Endothelial cell of umbilical vein (primary cell): ENCODE measurements around the gene COG4. TPM values are rescaled to one million over a fixed set of nuclear protein-coding genes. Genes with fewer than 3 reads are reported as not detected.

Experiments
- BruUV-seq: library from RNA; stranded (reverse); fragments of 400-500 nt; replicated peaks from 2 replicates; lab custom pipeline; 2021; lab: Mats Ljungman, UMichigan
- CTCF ChIA-PET: fragments of 300-600, 350-600 bp; sonication (Branson Sonifier 250); formaldehyde crosslinking; loops from one replicate; lab custom pipeline; 2021; ENCODE audit warnings: antibody characterized with exemption, inconsistent platforms; lab: Charles Lee
- POLR2A ChIA-PET: fragments of 300-600, 350-600 bp; sonication (Branson Sonifier 250); formaldehyde crosslinking; loops from one replicate; lab custom pipeline; 2021; ENCODE audit warnings: antibody characterized with exemption, inconsistent platforms; lab: Charles Lee
- DNase-seq: peaks from one replicate; pipeline ENCODE4 v3.0.0-alpha.2; 2011; ENCODE audit warnings: low read depth, low spot score
- FAIRE-seq: peaks from 2 replicates; lab custom pipeline; 2011; peaks lifted over from hg19 to GRCh38; lab: Jason Lieb, UNC
- H2AFZ ChIP-seq: 2 replicates; pipeline ENCODE4 v1.6.0; 2012; ENCODE audit warnings: low read depth, low read length, control low read depth, inconsistent platforms
- H3K27ac ChIP-seq: 2 replicates; pipeline ENCODE4 v1.5.1; 2011; ENCODE audit warnings: low read depth, mild to moderate bottlenecking, control low read depth, low read length, moderate library complexity; ENCODE audit not compliant: insufficient read depth
- H3K27me3 ChIP-seq, 2 experiments: 2 replicates each; pipeline versions ENCODE4 v1.6.0 to v1.6.1; 2011; ENCODE audit warnings: low read length in 2 of 2, mixed read lengths in 1 of 2; ENCODE audit not compliant: control insufficient read depth in 2 of 2, insufficient read depth in 2 of 2
- H3K36me3 ChIP-seq, 2 experiments: 2 replicates in 1 of 2; 3 replicates in 1 of 2; pipeline ENCODE4 v1.5.1; 2011; ENCODE audit warnings: low read length in 2 of 2, mild to moderate bottlenecking in 1 of 2, moderate library complexity in 1 of 2; ENCODE audit not compliant: control insufficient read depth in 2 of 2, insufficient read depth in 2 of 2; ENCODE audit errors: extremely low read depth in 1 of 2
- H3K4me1 ChIP-seq: 3 replicates; pipeline ENCODE4 v1.5.1; 2011; ENCODE audit warnings: mild to moderate bottlenecking, low read length; ENCODE audit not compliant: control insufficient read depth, insufficient read depth; ENCODE audit errors: extremely low read depth
- H3K4me2 ChIP-seq: 2 replicates; pipeline ENCODE4 v1.6.1; 2011; ENCODE audit warnings: low read length, control low read depth, mixed read lengths; ENCODE audit not compliant: insufficient read depth
- H3K4me3 ChIP-seq, 3 experiments: fragments of 200-600 bp in 1 of 3; sonication (generic), shearing (Covaris generic) in 1 of 3; replicated peaks in 1 of 3; 2 replicates each; pipeline ENCODE4 v1.5.1; 2011 to 2016; ENCODE audit warnings: control low read depth in 3 of 3, low read length in 3 of 3, mild to moderate bottlenecking in 2 of 3, inconsistent platforms in 1 of 3, low read depth in 1 of 3, moderate library complexity in 1 of 3; ENCODE audit not compliant: insufficient read depth in 1 of 3
- H3K79me2 ChIP-seq: 2 replicates; pipeline ENCODE4 v1.6.0; 2012; ENCODE audit warnings: low read length, inconsistent platforms; ENCODE audit not compliant: control insufficient read depth, insufficient read depth
- H3K9ac ChIP-seq: replicated peaks from 2 replicates; pipeline ENCODE3; 2011; ENCODE audit warnings: low read length, control low read depth; ENCODE audit not compliant: insufficient read depth; ENCODE audit errors: extremely low read depth
- H3K9me1 ChIP-seq: replicated peaks from 3 replicates; pipeline ENCODE4 v1.6.0; 2011; ENCODE audit warnings: mild to moderate bottlenecking, low read length; ENCODE audit not compliant: control insufficient read depth, insufficient read depth; ENCODE audit errors: extremely low read depth
- H3K9me3 ChIP-seq: replicated peaks from 2 replicates; pipeline ENCODE4 v1.5.1; 2012; ENCODE audit warnings: low read length, inconsistent platforms; ENCODE audit not compliant: control insufficient read depth, insufficient read depth
- H4K20me1 ChIP-seq: replicated peaks from 2 replicates; pipeline ENCODE3; 2011; ENCODE audit warnings: mild to moderate bottlenecking, low read length; ENCODE audit not compliant: control insufficient read depth, insufficient read depth; ENCODE audit errors: extremely low read depth
- EZH2 ChIP-seq: IDR thresholded peaks from 2 replicates; pipeline ENCODE4 v1.6.1; 2012; ENCODE audit warnings: borderline replicate concordance, low read depth, mild to moderate bottlenecking, moderate library complexity, low read length, inconsistent platforms; ENCODE audit not compliant: severe bottlenecking
- FOS ChIP-seq: IDR thresholded peaks from 2 replicates; pipeline ENCODE4 v1.6.1; 2011; ENCODE audit warnings: mild to moderate bottlenecking, low read length, moderate library complexity, borderline replicate concordance; ENCODE audit not compliant: insufficient read depth
- GATA2 ChIP-seq: IDR thresholded peaks from 2 replicates; pipeline ENCODE4 v1.7.0; 2011; ENCODE audit warnings: low read depth, mild to moderate bottlenecking, moderate library complexity, mixed read lengths, low read length; ENCODE audit not compliant: insufficient read length, insufficient read depth
- JUN ChIP-seq: IDR thresholded peaks from 2 replicates; pipeline ENCODE4 v1.6.1; 2011; ENCODE audit warnings: borderline replicate concordance, low read depth; ENCODE audit not compliant: insufficient read length, insufficient read depth
- MYC ChIP-seq: IDR thresholded peaks from one replicate; pipeline ENCODE4 v1.6.1; 2011; ENCODE audit warnings: mild to moderate bottlenecking, low read depth, low read length
- POLR2A ChIP-seq: IDR thresholded peaks from 2 replicates; pipeline ENCODE4 v1.6.1; 2012; ENCODE audit warnings: low read depth, mild to moderate bottlenecking, control low read depth, low read length
- POLR2AphosphoS5 ChIP-seq: IDR thresholded peaks from 2 replicates; pipeline ENCODE4 v1.6.1; 2012; ENCODE audit warnings: low read depth, mild to moderate bottlenecking, control low read depth, low read length, moderate library complexity; ENCODE audit not compliant: insufficient read depth
- dilution Hi-C: fragments of 300-500 bp; cut with MboI; formaldehyde crosslinking; loops from one replicate; pipeline ENCODE4 v1.15.0; 2019; ENCODE audit warnings: low sequenced_read_pairs; ENCODE audit not compliant: extremely low pct_ligation_motif_present
- intact Hi-C: fragments of 100-400 bp; cut with micrococcal nuclease; formaldehyde crosslinking; loops from one replicate; pipeline ENCODE4 v1.10.0; 2022
- polyA plus RNA-seq, 4 experiments: library from polyadenylated mRNA; depleted of rRNA in 3 of 4; stranded (reverse) in 3 of 4; unstranded in 1 of 4; fragments of >200 nt; gene quantifications; 2 replicates each; pipeline versions ENCODE4 v1.2.1 to v1.2.3, GENCODE V29; 2011 to 2012; ENCODE audit warnings: missing spikeins in 1 of 4
- total RNA-seq: library from RNA; stranded (reverse); gene quantifications from 2 replicates; pipeline ENCODE4 v1.2.3, GENCODE V29; 2021
- TF ChIP-seq, protein P1 (sequence below), 2 donors: IDR thresholded peaks; 1 replicate in 1 of 2; 2 replicates in 1 of 2; pipeline ENCODE4 v1.5.1; 2011; ENCODE audit warnings: low read length in 2 of 2, mild to moderate bottlenecking in 2 of 2, moderate library complexity in 2 of 2, control low read depth in 1 of 2, inconsistent platforms in 1 of 2, low read depth in 1 of 2; ENCODE audit not compliant: insufficient read depth in 1 of 2; ENCODE audit errors: extremely low read depth in 1 of 2
- TF ChIP-seq, protein P2 (sequence below): IDR thresholded peaks from 2 replicates; pipeline ENCODE4 v1.6.1; 2011; ENCODE audit not compliant: insufficient read depth, insufficient read length

Gene COG4
- total and polyA plus RNA-seq, 2 donors (not counting 3 experiments of a cell fraction or from before 2014, with no cell fraction given), result 53.7 to 61.2 TPM

DNA sequence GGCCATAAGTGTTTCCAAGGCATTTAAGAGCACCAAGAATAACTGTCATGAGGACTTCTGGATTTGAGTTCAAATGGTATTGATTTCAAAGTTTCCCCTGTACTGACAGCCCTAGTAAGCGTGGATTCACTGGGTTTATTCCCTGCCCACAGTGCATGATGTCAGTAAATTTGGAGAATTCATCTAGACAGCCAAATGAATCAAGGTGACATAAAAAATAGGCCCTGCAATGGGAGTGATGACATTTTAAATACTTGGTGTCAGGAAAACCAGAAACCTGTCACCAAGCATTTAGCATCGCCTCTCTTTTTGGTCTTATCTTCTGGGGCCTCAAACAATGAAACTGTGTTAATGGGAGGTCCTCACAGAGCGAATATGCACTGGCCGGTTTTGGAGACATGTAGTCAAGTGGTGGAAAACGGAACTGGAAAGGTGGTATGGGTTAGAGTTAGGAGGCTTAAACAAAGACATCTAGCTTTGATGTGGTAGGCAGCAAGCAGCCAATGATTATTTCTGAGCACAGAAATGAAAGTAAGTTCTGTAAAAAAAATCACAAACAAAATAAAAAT is 29.1 kb downstream of the COG4 start:
- H3K9me1 ChIP-seq, result no peaks in the 10 kb centered on the region
- H3K4me2 ChIP-seq, result no peak overlapping the region
- no peaks in the 10 kb centered on the region for H3K9me3 ChIP-seq
- H3K36me3 ChIP-seq, result peaks cover 8 to 31% of the 10 kb centered on the region in 2 experiments
- no peak overlapping the region for H3K9ac ChIP-seq
- CTCF ChIA-PET, result no interaction called here
- intact Hi-C loops (no loop called here), dilution Hi-C loops (no loop called here)
- H3K27ac ChIP-seq, result no peak overlapping the region
- no peak overlapping the region for H2AFZ ChIP-seq
- H3K27me3 ChIP-seq, result no peaks in the 10 kb centered on the region
- BruUV-seq, result no TSS peak
- no peaks in the 10 kb centered on the region for H3K79me2 ChIP-seq
- POLR2A ChIA-PET, result no interaction called here
- TF ChIP-seq, protein P1, sequence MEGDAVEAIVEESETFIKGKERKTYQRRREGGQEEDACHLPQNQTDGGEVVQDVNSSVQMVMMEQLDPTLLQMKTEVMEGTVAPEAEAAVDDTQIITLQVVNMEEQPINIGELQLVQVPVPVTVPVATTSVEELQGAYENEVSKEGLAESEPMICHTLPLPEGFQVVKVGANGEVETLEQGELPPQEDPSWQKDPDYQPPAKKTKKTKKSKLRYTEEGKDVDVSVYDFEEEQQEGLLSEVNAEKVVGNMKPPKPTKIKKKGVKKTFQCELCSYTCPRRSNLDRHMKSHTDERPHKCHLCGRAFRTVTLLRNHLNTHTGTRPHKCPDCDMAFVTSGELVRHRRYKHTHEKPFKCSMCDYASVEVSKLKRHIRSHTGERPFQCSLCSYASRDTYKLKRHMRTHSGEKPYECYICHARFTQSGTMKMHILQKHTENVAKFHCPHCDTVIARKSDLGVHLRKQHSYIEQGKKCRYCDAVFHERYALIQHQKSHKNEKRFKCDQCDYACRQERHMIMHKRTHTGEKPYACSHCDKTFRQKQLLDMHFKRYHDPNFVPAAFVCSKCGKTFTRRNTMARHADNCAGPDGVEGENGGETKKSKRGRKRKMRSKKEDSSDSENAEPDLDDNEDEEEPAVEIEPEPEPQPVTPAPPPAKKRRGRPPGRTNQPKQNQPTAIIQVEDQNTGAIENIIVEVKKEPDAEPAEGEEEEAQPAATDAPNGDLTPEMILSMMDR (IDR thresholded peaks at IDR 0.05; ENCODE audit: extremely low read depth in 1 of 2, insufficient read depth in 1 of 2, low read depth in 1 of 2, low read length in 2 of 2), result no peak
- no peak for TF ChIP-seq FOS
- no peak overlapping the region for H3K4me3 ChIP-seq
- H3K4me1 ChIP-seq, result no peaks in the 10 kb centered on the region
- FAIRE-seq, result no peak
- DNase-seq, result no peak
- no peaks in the 10 kb centered on the region for H4K20me1 ChIP-seq

DNA sequence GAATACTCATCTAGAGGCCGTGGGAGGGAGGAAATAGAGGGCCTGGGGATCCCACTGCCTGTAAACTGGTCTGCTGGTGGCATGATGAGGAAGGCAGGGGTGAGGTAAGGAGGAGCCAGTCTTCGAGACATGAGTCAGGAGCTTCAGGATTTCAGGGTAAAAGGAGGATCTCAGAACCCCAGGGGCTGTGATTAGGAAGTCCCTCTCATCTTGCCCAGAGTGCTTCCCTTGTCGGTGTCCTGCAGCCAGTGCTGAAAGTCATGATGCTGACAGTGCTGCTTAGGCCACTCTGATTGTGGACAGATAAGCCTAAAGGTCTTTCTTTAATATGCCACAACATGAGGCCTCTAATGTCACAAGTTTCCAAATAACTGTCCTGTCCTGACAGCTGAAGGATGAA is 29.6 kb downstream of the COG4 start:
- TF ChIP-seq POLR2AphosphoS5 (no peak), POLR2A (no peak), GATA2 (no peak), EZH2 (no peak), JUN (no peak), MYC (no peak), FOS (no peak)
- TF ChIP-seq, protein P2, sequence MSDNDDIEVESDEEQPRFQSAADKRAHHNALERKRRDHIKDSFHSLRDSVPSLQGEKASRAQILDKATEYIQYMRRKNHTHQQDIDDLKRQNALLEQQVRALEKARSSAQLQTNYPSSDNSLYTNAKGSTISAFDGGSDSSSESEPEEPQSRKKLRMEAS, result no peak
- TF ChIP-seq, protein P1 (IDR thresholded peaks at IDR 0.05; ENCODE audit: extremely low read depth in 1 of 2, insufficient read depth in 1 of 2, low read depth in 1 of 2, low read length in 2 of 2), result no peak
- BruUV-seq, result no TSS peak
- Histone ChIP-seq H3K9ac (no peak overlapping the region), H3K4me2 (no peak overlapping the region), H3K27ac (no peak overlapping the region), H3K79me2 (no peaks in the 10 kb centered on the region), H3K4me1 (no peaks in the 10 kb centered on the region), H3K4me3 (no peak overlapping the region), H4K20me1 (no peaks in the 10 kb centered on the region), H3K36me3 (peaks cover 8 to 31% of the 10 kb centered on the region in 2 experiments), H2AFZ (no peak overlapping the region), H3K9me1 (no peaks in the 10 kb centered on the region), H3K27me3 (no peaks in the 10 kb centered on the region), H3K9me3 (no peaks in the 10 kb centered on the region)
- ChIA-PET POLR2A (interaction anchor here (0.6 kb wide), 1 partner anchor 24 kb away, joined by 8 read pairs; no protein-coding TSS in a partner anchor), CTCF (no interaction called here)
- FAIRE-seq, result no peak
- intact Hi-C loops, result no loop called here
- dilution Hi-C loops, result no loop called here
- DNase-seq, result no peak
